HepG2 (cell line): ENCODE results near the gene C16orf54. TPM values are rescaled to one million over a fixed set of nuclear protein-coding genes. Genes with fewer than 3 reads are reported as not detected.

Source experiments
- ARNTL ChIP-seq: sonication (generic); formaldehyde crosslinking; IDR thresholded peaks from 2 replicates; pipeline ENCODE4 v1.4.0; 2020; ENCODE audit warnings: mild to moderate bottlenecking, missing genetic modification reagents
- KDM1A ChIP-seq: IDR thresholded peaks from 2 replicates; pipeline ENCODE4 v1.6.1; 2016; ENCODE audit warnings: missing compliant biosample characterization
- NFKB2 ChIP-seq: sonication (generic); formaldehyde crosslinking; IDR thresholded peaks from 2 replicates; pipeline ENCODE4 v1.4.0; 2020; ENCODE audit warnings: missing genetic modification reagents, borderline replicate concordance
- SIN3B ChIP-seq: fragments of 150-350 bp; IDR thresholded peaks from 2 replicates; pipeline ENCODE4 v1.6.1; 2014; ENCODE audit warnings: low read length
- ZFP41 ChIP-seq: sonication (generic); formaldehyde crosslinking; IDR thresholded peaks from 2 replicates; pipeline ENCODE4 v1.4.0; 2020; ENCODE audit warnings: mild to moderate bottlenecking, missing genetic modification reagents, borderline replicate concordance
- ZNF235 ChIP-seq: sonication (generic); formaldehyde crosslinking; IDR thresholded peaks from 2 replicates; pipeline ENCODE4 v1.8.1; 2023; ENCODE audit warnings: mild to moderate bottlenecking, missing genetic modification reagents, borderline replicate concordance
- ZNF562 ChIP-seq: sonication (generic); formaldehyde crosslinking; IDR thresholded peaks from 2 replicates; pipeline ENCODE4 v1.8.0; 2022; ENCODE audit warnings: missing genetic modification reagents, borderline replicate concordance
- ZNF891 ChIP-seq: sonication (generic); formaldehyde crosslinking; IDR thresholded peaks from 2 replicates; pipeline ENCODE4 v1.5.0; 2020; ENCODE audit warnings: mild to moderate bottlenecking, missing genetic modification reagents
- polyA plus RNA-seq, 8 experiments: library from polyadenylated mRNA; depleted of rRNA in 3 of 8; stranded (reverse) in 7 of 8; unstranded in 1 of 8; fragments of >200 nt; fragmentation: Illumina TruSeq in 4 of 8; extraction: Trizol in 4 of 8; gene quantifications; 2 replicates each; pipeline versions ENCODE4 v1.2.1 to v1.2.3, GENCODE V29; 2011 to 2016; ENCODE audit warnings: low read depth in 4 of 8, missing spikeins in 1 of 8, mixed read lengths in 1 of 8; ENCODE audit not compliant: insufficient read depth in 1 of 8
- total RNA-seq, 5 experiments: library from RNA; depleted of rRNA; stranded (reverse); fragments of >200 nt; fragmentation: Illumina TruSeq; extraction: Trizol; gene quantifications; 2 replicates each; pipeline ENCODE4 v1.2.3, GENCODE V29; 2016; ENCODE audit warnings: low read depth in 1 of 5
- TF ChIP-seq, protein P1 (sequence below): sonication (generic); formaldehyde crosslinking; IDR thresholded peaks from 2 replicates; pipeline ENCODE4 v1.4.0; 2020; ENCODE audit warnings: missing genetic modification reagents
- TF ChIP-seq, protein P2 (sequence below): sonication (generic); formaldehyde crosslinking; conservative IDR thresholded peaks from 2 replicates; pipeline ENCODE4 v1.8.0; 2022; ENCODE audit warnings: low read depth, missing genetic modification reagents
- TF ChIP-seq, protein P3 (sequence below): sonication (generic); formaldehyde crosslinking; IDR thresholded peaks from 2 replicates; pipeline ENCODE4 v1.5.0; 2020; ENCODE audit warnings: mild to moderate bottlenecking, missing genetic modification reagents
- TF ChIP-seq, protein P4 (sequence below): sonication (generic); formaldehyde crosslinking; IDR thresholded peaks from 2 replicates; pipeline ENCODE4 v1.5.0; 2020; ENCODE audit warnings: missing genetic modification reagents, mild to moderate bottlenecking, borderline replicate concordance
- TF ChIP-seq, protein P5 (sequence below): sonication (generic); formaldehyde crosslinking; IDR thresholded peaks from 2 replicates; pipeline ENCODE4 v1.4.0; 2020; ENCODE audit warnings: missing genetic modification reagents
- TF ChIP-seq, protein P6 (sequence below): sonication (generic); formaldehyde crosslinking; conservative IDR thresholded peaks from 2 replicates; pipeline ENCODE4 v1.8.0; 2022; ENCODE audit warnings: missing genetic modification reagents
- TF ChIP-seq, protein P7 (sequence below): sonication (generic); formaldehyde crosslinking; IDR thresholded peaks from 2 replicates; pipeline ENCODE4 v1.4.0; 2020; ENCODE audit warnings: mild to moderate bottlenecking, missing genetic modification reagents
- TF ChIP-seq, protein P8 (sequence below), 2 experiments: sonication (generic) in 1 of 2; formaldehyde crosslinking in 1 of 2; IDR thresholded peaks; 2 replicates each; pipeline versions ENCODE4 v1.4.0 to v1.6.1; 2018 to 2020; ENCODE audit warnings: missing genetic modification reagents in 2 of 2, borderline replicate concordance in 1 of 2, low read depth in 1 of 2, mild to moderate bottlenecking in 1 of 2, missing biosample characterization in 1 of 2

The C16orf54 gene
- total and polyA plus RNA-seq, 2 of the 13 experiments (the other 11 are each of a cell fraction or from before 2014, with no cell fraction given): not detected

DNA sequence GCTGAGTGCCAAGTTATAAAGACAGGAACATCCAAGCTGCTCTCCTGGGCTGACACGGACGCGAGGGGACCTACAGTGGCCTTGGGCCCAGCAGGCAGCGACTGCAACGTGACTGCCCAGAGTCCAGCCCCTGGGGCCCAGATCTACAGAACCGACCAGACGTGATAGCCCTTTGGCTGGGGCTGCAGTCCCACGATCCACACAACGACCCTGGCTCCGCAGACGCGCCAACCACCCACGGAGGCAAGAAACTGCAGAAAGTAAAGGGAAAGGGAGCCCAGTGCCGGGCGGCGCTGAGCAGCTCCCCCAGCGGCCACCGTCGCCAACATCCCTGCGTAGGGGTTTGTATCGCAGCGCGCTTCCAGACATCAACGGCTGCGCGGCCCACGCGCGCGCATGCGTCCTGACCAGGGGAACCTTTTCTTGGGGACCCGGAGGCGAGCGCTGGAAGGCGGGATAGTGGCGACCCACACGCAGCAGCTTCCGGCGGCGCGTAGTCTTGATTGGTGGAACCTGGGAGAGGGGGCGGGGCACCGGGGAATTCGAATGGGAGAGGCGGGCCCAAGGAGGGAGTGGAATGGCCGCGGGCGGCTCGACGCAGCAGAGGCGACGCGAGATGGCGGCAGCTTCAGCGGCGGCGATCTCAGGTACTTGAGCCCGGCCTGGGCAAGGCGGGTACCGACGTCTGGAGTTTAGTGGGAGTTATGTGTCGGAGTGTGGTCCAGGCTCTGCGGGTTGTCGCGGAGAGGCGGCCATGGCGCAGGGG, 44.6 kb upstream of the C16orf54 start, which contains the start of gene KIF22 (continued):
- TF ChIP-seq, protein P1, sequence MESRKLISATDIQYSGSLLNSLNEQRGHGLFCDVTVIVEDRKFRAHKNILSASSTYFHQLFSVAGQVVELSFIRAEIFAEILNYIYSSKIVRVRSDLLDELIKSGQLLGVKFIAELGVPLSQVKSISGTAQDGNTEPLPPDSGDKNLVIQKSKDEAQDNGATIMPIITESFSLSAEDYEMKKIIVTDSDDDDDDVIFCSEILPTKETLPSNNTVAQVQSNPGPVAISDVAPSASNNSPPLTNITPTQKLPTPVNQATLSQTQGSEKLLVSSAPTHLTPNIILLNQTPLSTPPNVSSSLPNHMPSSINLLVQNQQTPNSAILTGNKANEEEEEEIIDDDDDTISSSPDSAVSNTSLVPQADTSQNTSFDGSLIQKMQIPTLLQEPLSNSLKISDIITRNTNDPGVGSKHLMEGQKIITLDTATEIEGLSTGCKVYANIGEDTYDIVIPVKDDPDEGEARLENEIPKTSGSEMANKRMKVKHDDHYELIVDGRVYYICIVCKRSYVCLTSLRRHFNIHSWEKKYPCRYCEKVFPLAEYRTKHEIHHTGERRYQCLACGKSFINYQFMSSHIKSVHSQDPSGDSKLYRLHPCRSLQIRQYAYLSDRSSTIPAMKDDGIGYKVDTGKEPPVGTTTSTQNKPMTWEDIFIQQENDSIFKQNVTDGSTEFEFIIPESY (CRISPR knock-in tag): peak; percentile 47
- TF ChIP-seq ARNTL (CRISPR knock-in tag) (peak; percentile 82), ZNF891 (CRISPR knock-in tag) (peak; percentile 66), ZFP41 (CRISPR knock-in tag) (peak; percentile 85; the same call in 1 of the 2 replicates), ZNF562 (CRISPR knock-in tag) (no peak), ZNF235 (CRISPR knock-in tag) (peak; percentile 9), SIN3B (peak; percentile 94), KDM1A (CRISPR knock-in tag) (peak; percentile 71; the same call in 1 of the 2 replicates), NFKB2 (CRISPR knock-in tag) (0 out of 2 replicates have a peak, but pooled peaks have one; percentile 57)
- TF ChIP-seq, protein P2, sequence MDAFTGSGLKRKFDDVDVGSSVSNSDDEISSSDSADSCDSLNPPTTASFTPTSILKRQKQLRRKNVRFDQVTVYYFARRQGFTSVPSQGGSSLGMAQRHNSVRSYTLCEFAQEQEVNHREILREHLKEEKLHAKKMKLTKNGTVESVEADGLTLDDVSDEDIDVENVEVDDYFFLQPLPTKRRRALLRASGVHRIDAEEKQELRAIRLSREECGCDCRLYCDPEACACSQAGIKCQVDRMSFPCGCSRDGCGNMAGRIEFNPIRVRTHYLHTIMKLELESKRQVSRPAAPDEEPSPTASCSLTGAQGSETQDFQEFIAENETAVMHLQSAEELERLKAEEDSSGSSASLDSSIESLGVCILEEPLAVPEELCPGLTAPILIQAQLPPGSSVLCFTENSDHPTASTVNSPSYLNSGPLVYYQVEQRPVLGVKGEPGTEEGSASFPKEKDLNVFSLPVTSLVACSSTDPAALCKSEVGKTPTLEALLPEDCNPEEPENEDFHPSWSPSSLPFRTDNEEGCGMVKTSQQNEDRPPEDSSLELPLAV (CRISPR knock-in tag): no peak
- TF ChIP-seq, protein P3, sequence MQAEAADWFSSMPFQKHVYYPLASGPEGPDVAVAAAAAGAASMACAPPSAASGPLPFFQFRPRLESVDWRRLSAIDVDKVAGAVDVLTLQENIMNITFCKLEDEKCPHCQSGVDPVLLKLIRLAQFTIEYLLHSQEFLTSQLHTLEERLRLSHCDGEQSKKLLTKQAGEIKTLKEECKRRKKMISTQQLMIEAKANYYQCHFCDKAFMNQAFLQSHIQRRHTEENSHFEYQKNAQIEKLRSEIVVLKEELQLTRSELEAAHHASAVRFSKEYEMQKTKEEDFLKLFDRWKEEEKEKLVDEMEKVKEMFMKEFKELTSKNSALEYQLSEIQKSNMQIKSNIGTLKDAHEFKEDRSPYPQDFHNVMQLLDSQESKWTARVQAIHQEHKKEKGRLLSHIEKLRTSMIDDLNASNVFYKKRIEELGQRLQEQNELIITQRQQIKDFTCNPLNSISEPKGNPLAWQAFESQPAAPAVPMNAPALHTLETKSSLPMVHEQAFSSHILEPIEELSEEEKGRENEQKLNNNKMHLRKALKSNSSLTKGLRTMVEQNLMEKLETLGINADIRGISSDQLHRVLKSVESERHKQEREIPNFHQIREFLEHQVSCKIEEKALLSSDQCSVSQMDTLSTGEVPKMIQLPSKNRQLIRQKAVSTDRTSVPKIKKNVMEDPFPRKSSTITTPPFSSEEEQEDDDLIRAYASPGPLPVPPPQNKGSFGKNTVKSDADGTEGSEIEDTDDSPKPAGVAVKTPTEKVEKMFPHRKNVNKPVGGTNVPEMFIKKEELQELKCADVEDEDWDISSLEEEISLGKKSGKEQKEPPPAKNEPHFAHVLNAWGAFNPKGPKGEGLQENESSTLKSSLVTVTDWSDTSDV: peak; percentile 86; the same call in 1 of the 2 replicates
- TF ChIP-seq, protein P4, sequence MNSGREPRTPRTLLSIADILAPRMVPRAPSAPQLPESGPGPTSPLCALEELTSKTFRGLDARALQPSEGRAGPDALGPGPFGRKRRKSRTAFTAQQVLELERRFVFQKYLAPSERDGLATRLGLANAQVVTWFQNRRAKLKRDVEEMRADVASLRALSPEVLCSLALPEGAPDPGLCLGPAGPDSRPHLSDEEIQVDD (CRISPR knock-in tag): no peak
- TF ChIP-seq, protein P5, sequence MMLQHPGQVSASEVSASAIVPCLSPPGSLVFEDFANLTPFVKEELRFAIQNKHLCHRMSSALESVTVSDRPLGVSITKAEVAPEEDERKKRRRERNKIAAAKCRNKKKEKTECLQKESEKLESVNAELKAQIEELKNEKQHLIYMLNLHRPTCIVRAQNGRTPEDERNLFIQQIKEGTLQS (CRISPR knock-in tag): peak; percentile 31
- TF ChIP-seq, protein P6, sequence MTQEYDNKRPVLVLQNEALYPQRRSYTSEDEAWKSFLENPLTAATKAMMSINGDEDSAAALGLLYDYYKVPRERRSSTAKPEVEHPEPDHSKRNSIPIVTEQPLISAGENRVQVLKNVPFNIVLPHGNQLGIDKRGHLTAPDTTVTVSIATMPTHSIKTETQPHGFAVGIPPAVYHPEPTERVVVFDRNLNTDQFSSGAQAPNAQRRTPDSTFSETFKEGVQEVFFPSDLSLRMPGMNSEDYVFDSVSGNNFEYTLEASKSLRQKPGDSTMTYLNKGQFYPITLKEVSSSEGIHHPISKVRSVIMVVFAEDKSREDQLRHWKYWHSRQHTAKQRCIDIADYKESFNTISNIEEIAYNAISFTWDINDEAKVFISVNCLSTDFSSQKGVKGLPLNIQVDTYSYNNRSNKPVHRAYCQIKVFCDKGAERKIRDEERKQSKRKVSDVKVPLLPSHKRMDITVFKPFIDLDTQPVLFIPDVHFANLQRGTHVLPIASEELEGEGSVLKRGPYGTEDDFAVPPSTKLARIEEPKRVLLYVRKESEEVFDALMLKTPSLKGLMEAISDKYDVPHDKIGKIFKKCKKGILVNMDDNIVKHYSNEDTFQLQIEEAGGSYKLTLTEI: no peak
- TF ChIP-seq, protein P7, sequence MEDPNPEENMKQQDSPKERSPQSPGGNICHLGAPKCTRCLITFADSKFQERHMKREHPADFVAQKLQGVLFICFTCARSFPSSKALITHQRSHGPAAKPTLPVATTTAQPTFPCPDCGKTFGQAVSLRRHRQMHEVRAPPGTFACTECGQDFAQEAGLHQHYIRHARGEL (CRISPR knock-in tag): no peak
- TF ChIP-seq, protein P8, sequence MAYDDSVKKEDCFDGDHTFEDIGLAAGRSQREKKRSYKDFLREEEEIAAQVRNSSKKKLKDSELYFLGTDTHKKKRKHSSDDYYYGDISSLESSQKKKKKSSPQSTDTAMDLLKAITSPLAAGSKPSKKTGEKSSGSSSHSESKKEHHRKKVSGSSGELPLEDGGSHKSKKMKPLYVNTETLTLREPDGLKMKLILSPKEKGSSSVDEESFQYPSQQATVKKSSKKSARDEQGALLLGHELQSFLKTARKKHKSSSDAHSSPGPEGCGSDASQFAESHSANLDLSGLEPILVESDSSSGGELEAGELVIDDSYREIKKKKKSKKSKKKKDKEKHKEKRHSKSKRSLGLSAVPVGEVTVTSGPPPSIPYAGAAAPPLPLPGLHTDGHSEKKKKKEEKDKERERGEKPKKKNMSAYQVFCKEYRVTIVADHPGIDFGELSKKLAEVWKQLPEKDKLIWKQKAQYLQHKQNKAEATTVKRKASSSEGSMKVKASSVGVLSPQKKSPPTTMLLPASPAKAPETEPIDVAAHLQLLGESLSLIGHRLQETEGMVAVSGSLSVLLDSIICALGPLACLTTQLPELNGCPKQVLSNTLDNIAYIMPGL (CRISPR knock-in tag; IDR thresholded peaks at IDR 0.05; ENCODE audit: borderline replicate concordance in 1 of 2, low read depth in 1 of 2): peak; percentile 99
